Adrenal gland (tissue), 5 donors: ENCODE results near the gene PDRG1.

Experiments
- POLR2A ChIP-seq, 2 donors: fragments of 450-650 bp; IDR thresholded peaks; one replicate each; pipeline ENCODE4 v1.6.1; 2017; ENCODE audit warnings: antibody characterized with exemption in 2 of 2, mild to moderate bottlenecking in 2 of 2, moderate library complexity in 1 of 2
- TF ChIP-seq, protein P1 (sequence below), 6 experiments: fragments of 450-650 bp in 4 of 6; fragments of 200-600 bp in 2 of 6; sonication (generic) in 1 of 6; IDR thresholded peaks; 1 replicate in 5 of 6; 2 replicates in 1 of 6; pipeline versions ENCODE4 v1.5.1 to v1.8.0; 2016 to 2021; ENCODE audit warnings: antibody characterized with exemption in 6 of 6, mild to moderate bottlenecking in 2 of 6, moderate library complexity in 1 of 6
- donor health status: DM: no; HTN: no; CAD: no.

DNA sequence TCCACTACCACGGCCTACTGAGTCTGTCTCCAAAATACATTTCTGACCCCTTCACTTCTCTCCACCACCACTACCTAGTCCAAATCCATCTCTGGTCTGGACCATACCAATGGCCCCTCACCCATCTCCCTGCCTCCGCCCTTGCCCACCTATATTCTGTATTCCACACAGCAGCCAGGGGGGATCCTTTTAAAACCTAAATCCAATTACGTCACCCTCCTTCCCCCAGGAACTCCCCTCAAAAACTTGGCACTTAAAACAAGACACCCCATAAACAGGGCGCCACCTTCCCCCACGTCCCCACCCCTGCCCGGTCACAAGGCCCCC lies 680 bp downstream of the PDRG1 start:
- TF ChIP-seq POLR2A (IDR thresholded peaks at IDR 0.05), result no peak
- TF ChIP-seq, protein P1, sequence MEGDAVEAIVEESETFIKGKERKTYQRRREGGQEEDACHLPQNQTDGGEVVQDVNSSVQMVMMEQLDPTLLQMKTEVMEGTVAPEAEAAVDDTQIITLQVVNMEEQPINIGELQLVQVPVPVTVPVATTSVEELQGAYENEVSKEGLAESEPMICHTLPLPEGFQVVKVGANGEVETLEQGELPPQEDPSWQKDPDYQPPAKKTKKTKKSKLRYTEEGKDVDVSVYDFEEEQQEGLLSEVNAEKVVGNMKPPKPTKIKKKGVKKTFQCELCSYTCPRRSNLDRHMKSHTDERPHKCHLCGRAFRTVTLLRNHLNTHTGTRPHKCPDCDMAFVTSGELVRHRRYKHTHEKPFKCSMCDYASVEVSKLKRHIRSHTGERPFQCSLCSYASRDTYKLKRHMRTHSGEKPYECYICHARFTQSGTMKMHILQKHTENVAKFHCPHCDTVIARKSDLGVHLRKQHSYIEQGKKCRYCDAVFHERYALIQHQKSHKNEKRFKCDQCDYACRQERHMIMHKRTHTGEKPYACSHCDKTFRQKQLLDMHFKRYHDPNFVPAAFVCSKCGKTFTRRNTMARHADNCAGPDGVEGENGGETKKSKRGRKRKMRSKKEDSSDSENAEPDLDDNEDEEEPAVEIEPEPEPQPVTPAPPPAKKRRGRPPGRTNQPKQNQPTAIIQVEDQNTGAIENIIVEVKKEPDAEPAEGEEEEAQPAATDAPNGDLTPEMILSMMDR (IDR thresholded peaks at IDR 0.05), result no peak
